Measurements from ENCODE around the gene PARD3. TPM values are rescaled to one million over a fixed set of nuclear protein-coding genes. Genes with fewer than 3 reads are reported as not detected.

PARD3 gene
- total and polyA plus RNA-seq, 12 donors, result 17.0 to 93.8 (median 47.3) TPM

DNA sequence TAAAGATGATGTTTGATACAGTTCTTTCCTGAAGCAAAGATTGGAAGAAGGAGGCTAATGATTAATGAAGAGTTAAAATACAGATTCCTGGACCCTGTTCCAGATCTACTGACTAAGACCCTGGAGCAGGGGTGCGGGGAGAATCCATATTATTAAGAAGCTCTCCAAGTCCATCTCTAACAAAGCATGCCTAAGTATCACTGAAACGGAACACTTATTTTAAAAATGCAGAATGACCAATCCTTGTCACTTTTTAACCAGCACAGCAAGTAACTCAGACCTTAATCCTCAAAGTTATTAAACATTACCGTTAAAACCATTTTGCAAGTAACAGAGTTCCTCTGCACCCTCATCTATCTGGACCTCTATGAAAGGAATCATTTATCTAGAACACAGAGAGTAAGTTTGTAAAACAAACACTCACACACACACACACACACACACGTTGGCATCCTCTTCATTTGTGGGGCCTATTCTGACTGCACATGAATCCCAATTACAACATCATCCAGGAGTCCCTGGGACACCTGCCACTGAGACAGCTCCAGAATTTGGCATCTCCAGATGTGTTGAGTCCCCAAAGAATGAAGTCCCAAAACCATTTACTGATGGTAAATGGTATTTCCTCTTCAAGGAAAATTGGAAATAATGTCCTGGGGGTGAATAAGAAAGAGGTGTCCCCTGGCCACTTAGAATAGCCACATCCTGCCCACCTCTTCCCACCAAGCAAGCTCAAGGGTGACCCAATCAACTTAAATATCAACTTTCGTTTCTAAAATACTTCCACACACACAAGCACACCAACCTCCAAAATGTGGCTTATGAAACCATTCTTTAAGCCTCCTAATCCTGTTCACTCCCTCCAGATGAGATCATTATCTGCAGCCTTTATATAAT is 117.5 kb downstream of the PARD3 start:
- Histone ChIP-seq H3K4me3 (no peak overlapping the region), H3K27ac (no peak overlapping the region), H3K36me3 (replicated peaks in 1 of 2) (no peaks in the 10 kb centered on the region), H3K27me3 (no peaks in the 10 kb centered on the region), H3K4me1 (replicated peaks in 1 of 2) (peaks cover 7 to 34% of the 10 kb centered on the region in 2 donors), H3K9me3 (replicated peaks in 1 of 3) (no peaks in the 10 kb centered on the region)
- no peak for DNase-seq
- WGBS, 4 donors, result 75 to 82% (median 80%) methylated on average over 5 of the region's 5 CpGs
- intact Hi-C loops (cut with DNase I), result no loop called here
- TF ChIP-seq, protein P1, sequence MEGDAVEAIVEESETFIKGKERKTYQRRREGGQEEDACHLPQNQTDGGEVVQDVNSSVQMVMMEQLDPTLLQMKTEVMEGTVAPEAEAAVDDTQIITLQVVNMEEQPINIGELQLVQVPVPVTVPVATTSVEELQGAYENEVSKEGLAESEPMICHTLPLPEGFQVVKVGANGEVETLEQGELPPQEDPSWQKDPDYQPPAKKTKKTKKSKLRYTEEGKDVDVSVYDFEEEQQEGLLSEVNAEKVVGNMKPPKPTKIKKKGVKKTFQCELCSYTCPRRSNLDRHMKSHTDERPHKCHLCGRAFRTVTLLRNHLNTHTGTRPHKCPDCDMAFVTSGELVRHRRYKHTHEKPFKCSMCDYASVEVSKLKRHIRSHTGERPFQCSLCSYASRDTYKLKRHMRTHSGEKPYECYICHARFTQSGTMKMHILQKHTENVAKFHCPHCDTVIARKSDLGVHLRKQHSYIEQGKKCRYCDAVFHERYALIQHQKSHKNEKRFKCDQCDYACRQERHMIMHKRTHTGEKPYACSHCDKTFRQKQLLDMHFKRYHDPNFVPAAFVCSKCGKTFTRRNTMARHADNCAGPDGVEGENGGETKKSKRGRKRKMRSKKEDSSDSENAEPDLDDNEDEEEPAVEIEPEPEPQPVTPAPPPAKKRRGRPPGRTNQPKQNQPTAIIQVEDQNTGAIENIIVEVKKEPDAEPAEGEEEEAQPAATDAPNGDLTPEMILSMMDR (IDR thresholded peaks at IDR 0.05), result no peak
- TF ChIP-seq POLR2A (IDR thresholded peaks at IDR 0.05), result no peak

DNA sequence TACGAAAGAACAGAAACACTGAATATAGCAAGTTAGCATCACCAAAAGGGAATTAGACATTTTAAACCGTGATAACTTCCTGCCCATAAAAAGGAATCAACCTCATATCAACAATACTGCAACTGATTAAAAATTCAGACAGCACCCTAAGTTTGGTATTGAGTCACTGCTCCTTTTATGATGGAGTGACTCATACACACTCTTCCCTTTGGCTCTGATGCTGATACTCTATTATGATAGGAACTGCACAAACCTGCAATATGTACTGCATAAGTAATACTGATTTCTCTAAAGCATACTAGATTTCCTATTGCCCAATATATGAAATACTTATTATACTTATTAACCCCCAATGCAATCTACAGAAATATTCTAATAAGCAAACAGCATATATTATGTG is 118.7 kb downstream of the PARD3 start:
- no peak for DNase-seq
- peaks cover 5 to 23% of the 10 kb centered on the region in 2 donors for H3K4me1 ChIP-seq (replicated peaks in 1 of 2)
- WGBS, 4 donors, result 64 to 72% (median 68%) methylated on average over 2 of the region's 2 CpGs

DNA sequence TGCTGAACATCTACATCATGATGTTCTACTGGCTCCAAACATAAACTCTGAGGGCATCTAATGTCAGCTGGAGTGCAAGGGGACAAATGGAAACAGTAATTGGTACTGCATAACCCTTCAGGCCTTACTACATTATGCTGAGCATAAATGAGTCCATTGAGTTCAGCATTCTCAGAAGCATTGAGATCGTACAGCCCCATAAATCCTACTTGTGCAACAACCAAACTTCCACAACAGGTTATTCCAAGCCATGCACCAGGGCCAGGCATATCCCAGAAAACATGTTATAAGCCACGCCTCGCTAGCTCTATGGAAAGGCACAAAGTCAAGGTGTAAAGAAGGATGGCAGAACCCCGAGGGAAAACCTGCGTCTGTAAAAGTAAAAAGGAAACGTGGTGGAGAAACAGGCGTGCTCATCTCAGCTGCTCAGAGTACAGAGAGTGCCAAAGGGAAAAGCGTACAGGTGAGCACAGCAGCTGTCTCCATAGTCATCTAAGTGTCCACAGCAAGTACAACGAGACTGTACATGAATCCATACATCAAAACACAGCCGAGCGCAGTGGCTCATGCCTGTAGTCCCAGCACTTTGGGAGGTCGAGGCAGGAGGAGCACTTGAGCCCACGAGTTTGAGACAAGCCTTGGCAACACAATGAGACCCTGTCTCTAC is 124.6 kb downstream of the PARD3 start:
- Histone ChIP-seq H3K36me3 (replicated peaks in 1 of 2) (no peaks in the 10 kb centered on the region), H3K9me3 (replicated peaks in 1 of 3) (no peaks in the 10 kb centered on the region), H3K27ac (no peak overlapping the region), H3K4me3 (no peak overlapping the region), H3K27me3 (no peaks in the 10 kb centered on the region), H3K4me1 (replicated peaks in 1 of 2) (peaks cover 0 to 17% of the 10 kb centered on the region in 2 donors)
- DNase-seq, result no peak
- 86 to 93% (median 89%) methylated on average over 13 of the region's 13 CpGs for WGBS, 4 donors
- no peak for TF ChIP-seq POLR2A (IDR thresholded peaks at IDR 0.05)
- TF ChIP-seq, protein P1 (IDR thresholded peaks at IDR 0.05), result no peak
- intact Hi-C loops (cut with DNase I), result no loop called here

More for the DNA sequence above, 118.7 kb downstream of the PARD3 start:
- Histone ChIP-seq H3K4me3 (no peak overlapping the region), H3K36me3 (replicated peaks in 1 of 2) (no peaks in the 10 kb centered on the region), H3K27ac (peak overlapping the region in 1 of 5 donors; percentile 3), H3K9me3 (replicated peaks in 1 of 3) (no peaks in the 10 kb centered on the region), H3K27me3 (no peaks in the 10 kb centered on the region)
- intact Hi-C loops (cut with DNase I), result no loop called here
- TF ChIP-seq POLR2A (IDR thresholded peaks at IDR 0.05), result no peak

DNA sequence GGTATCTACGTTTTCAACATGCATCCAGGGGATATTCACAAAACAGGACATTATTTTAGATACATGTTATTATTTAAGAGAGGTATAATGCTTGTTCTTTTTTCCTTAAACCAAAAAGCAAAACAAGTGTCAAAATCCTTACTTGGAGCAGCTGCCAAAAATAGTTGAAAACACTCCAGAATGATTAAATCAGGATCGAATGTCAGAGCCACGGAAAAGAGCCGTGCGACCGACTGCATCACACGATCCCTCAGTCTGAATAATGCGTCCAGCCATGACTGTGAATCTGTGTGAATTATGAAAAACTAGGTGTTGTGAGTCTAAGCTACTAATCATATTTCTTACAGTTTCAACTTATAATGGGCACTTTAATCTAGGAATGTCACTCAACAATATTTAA is 126.0 kb downstream of the PARD3 start:
- Histone ChIP-seq H3K27ac (peak overlapping the region in 1 of 5 donors; percentile 17), H3K4me1 (replicated peaks in 1 of 2) (peaks cover 0 to 17% of the 10 kb centered on the region in 2 donors), H3K4me3 (no peak overlapping the region), H3K9me3 (replicated peaks in 1 of 3) (no peaks in the 10 kb centered on the region), H3K36me3 (replicated peaks in 1 of 2) (no peaks in the 10 kb centered on the region), H3K27me3 (no peaks in the 10 kb centered on the region)
- no peak for TF ChIP-seq POLR2A (IDR thresholded peaks at IDR 0.05)
- TF ChIP-seq, protein P1 (IDR thresholded peaks at IDR 0.05), result no peak
- intact Hi-C loops (cut with DNase I), result no loop called here
- WGBS, 4 donors, result 25 to 31% (median 30%) methylated on average over 8 of the region's 8 CpGs
- DNase-seq, result peak in 4 of 7 donors; percentile 44 to 71 (median 62)
